GM12878 (cell line): ENCODE data around the gene HSF2BP. TPM values are rescaled to one million over a fixed set of nuclear protein-coding genes. Genes with fewer than 3 reads are reported as not detected.

Source experiments
- CBFB ChIP-seq: IDR thresholded peaks from 2 replicates; pipeline ENCODE4 v1.6.1; 2016; ENCODE audit warnings: antibody characterized with exemption, low read depth
- CREM ChIP-seq: IDR thresholded peaks from 2 replicates; pipeline ENCODE4 v1.6.1; 2014; ENCODE audit warnings: antibody characterized with exemption, low read depth
- PRDM15 ChIP-seq: fragments of 450-650 bp; formaldehyde crosslinking; IDR thresholded peaks from 2 replicates; pipeline ENCODE4 v1.4.0; 2020; ENCODE audit warnings: mild to moderate bottlenecking, moderate library complexity
- REST ChIP-seq: IDR thresholded peaks from 2 replicates; pipeline ENCODE4 v1.6.1; 2012; ENCODE audit warnings: mild to moderate bottlenecking, low read depth, low read length
- ZNF592 ChIP-seq: fragments of 450-650 bp; IDR thresholded peaks from 2 replicates; pipeline ENCODE4 v1.6.1; 2017; ENCODE audit warnings: mild to moderate bottlenecking, moderate library complexity
- polyA plus RNA-seq, 11 experiments: library from polyadenylated mRNA; depleted of rRNA in 4 of 11; unstranded in 6 of 11; stranded (reverse) in 5 of 11; fragments of >200 nt; fragmentation: Nextera tagmentation in 4 of 11; fragmentation: Illumina TruSeq in 1 of 11; extraction: Ambion mirVana in 4 of 11; extraction: Trizol in 1 of 11; gene quantifications; 1 replicate in 1 of 11; 2 replicates in 10 of 11; pipeline versions ENCODE4 v1.2.1 to v1.2.3, GENCODE V29; 2011 to 2016; ENCODE audit warnings: inconsistent platforms in 2 of 11, missing spikeins in 2 of 11, low read depth in 1 of 11
- total RNA-seq, 4 experiments: library from RNA; depleted of rRNA in 3 of 4; stranded (reverse); fragments of >200 nt in 3 of 4; fragmentation: Illumina TruSeq in 1 of 4; extraction: Trizol in 1 of 4; gene quantifications; 2 replicates each; pipeline versions ENCODE4 v1.2.1 to v1.2.3, GENCODE V29; 2013 to 2021

The HSF2BP gene
- total and polyA plus RNA-seq, 10 of the 15 experiments (the other 5 are each of a cell fraction or from before 2014, with no cell fraction given) = 0.07 to 0.81 (median 0.35) TPM

GRCh38 chr21:43707462-43707861 lies 48.2 kb upstream of the HSF2BP start (continued):
- TF ChIP-seq REST (no peak), CBFB (no peak), CREM (no peak), ZNF592 (no peak), PRDM15 (no peak)
- TF ChIP-seq, all 136 proteins: peak for 0
